ENCODE measurements around the gene CADPS. TPM values are rescaled to one million over a fixed set of nuclear protein-coding genes. Genes with fewer than 3 reads are reported as not detected.

CADPS gene
- total RNA-seq, 1 experiment from 2014 or later, result not detected

DNA sequence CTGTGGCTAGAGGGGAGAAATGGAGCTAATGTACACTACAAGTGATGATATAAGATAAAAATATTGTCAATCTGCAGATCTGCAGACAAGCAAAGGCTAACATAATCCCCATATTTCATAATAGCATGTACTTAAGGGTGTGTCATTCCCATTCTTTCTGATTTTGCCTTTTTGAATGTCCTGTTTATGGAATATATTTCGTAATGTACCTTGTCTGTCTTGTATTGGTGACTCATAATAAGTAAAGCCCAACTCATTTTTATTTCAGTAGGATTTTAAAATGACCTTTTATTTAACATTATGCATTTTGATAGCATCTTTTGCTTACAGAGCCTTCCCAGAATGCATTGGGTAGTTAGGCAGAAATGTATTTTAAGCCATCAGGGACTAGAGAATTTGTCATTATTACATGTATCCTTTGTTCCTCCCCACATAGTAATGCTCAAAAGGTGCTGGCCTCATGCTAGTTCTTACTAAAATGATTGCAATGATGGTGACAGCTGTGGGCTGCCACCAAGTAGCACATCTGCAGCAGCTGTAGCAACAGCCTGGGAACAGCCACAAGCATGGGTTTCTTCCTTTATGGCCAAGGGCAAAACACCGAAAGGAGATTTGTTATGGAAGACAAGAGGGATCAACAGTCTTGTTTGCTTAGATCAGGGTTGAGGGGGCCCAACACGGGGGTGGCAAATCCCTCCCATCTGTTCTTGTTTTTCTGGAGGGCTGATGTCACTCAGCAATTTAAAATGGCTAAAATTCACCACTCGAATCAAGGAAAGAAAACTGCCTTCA is 188.5 kb downstream of the CADPS start:
- BruUV-seq (replicated peaks), result no TSS peak
- no peaks in the 10 kb centered on the region for H3K27me3 ChIP-seq (replicated peaks; ENCODE audit: insufficient read depth, low read depth, low read length, poor library complexity)
- DNase-seq (ENCODE audit: low spot score), result no peak
- no peaks in the 10 kb centered on the region for H3K36me3 ChIP-seq (ENCODE audit: insufficient read depth, low read length, poor library complexity, severe bottlenecking)
- H3K27ac ChIP-seq (ENCODE audit: low read depth, low read length, poor library complexity, severe bottlenecking), result no peak overlapping the region
- ChIA-PET POLR2A (ENCODE audit: low non-redundant PET) (no interaction called here), CTCF (no interaction called here)
- H3K4me1 ChIP-seq (ENCODE audit: insufficient read depth, low read length, poor library complexity, severe bottlenecking), result no peaks in the 10 kb centered on the region
- no peaks in the 10 kb centered on the region for H3K9me3 ChIP-seq (ENCODE audit: low read depth, low read length, poor library complexity, severe bottlenecking)
- TF ChIP-seq CTCF (conservative IDR thresholded peaks at IDR 0.05; ENCODE audit: low read depth, low read length) (no peak), EZH2 (IDR thresholded peaks at IDR 0.05; ENCODE audit: borderline replicate concordance, low read depth, low read length, poor library complexity, severe bottlenecking) (no peak)
- H3K4me3 ChIP-seq (ENCODE audit: low read depth, low read length, poor library complexity, severe bottlenecking), result no peak overlapping the region
- intact Hi-C loops (cut with micrococcal nuclease; ENCODE audit: unreplicated experiment), result no loop called here

DNA sequence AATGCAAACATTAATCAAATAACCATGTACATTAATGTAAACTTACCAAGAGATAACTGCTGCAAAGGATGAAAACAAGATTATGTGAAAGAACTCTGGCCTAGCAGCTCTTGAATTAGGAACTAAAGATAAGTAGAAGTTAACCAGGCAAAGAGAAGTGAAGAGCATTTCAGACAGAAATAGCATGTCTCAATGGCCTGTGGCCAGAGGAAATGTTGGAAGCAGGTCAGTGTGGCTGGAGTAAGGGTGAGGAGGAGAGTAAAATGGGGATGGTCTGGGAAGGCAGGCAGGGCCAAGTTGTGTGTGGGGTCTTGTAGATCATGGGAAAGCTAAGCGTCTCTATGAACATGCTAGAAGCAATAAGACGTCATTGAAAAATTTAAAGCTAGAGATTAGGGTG is 192.4 kb downstream of the CADPS start:
- no peaks in the 10 kb centered on the region for H3K4me1 ChIP-seq (ENCODE audit: insufficient read depth, low read length, poor library complexity, severe bottlenecking)
- no TSS peak for BruUV-seq (replicated peaks)
- no peaks in the 10 kb centered on the region for H3K36me3 ChIP-seq (ENCODE audit: insufficient read depth, low read length, poor library complexity, severe bottlenecking)
- H3K9me3 ChIP-seq (ENCODE audit: low read depth, low read length, poor library complexity, severe bottlenecking), result no peaks in the 10 kb centered on the region
- TF ChIP-seq EZH2 (IDR thresholded peaks at IDR 0.05; ENCODE audit: borderline replicate concordance, low read depth, low read length, poor library complexity, severe bottlenecking) (no peak), CTCF (conservative IDR thresholded peaks at IDR 0.05; ENCODE audit: low read depth, low read length) (no peak)
- no peak overlapping the region for H3K4me3 ChIP-seq (ENCODE audit: low read depth, low read length, poor library complexity, severe bottlenecking)
- CTCF ChIA-PET, result no interaction called here
- POLR2A ChIA-PET (ENCODE audit: low non-redundant PET), result no interaction called here
- intact Hi-C loops (cut with micrococcal nuclease; ENCODE audit: unreplicated experiment), result no loop called here
- DNase-seq (ENCODE audit: low spot score), result no peak
- H3K27ac ChIP-seq (ENCODE audit: low read depth, low read length, poor library complexity, severe bottlenecking), result no peak overlapping the region
- no peaks in the 10 kb centered on the region for H3K27me3 ChIP-seq (replicated peaks; ENCODE audit: insufficient read depth, low read depth, low read length, poor library complexity)

DNA sequence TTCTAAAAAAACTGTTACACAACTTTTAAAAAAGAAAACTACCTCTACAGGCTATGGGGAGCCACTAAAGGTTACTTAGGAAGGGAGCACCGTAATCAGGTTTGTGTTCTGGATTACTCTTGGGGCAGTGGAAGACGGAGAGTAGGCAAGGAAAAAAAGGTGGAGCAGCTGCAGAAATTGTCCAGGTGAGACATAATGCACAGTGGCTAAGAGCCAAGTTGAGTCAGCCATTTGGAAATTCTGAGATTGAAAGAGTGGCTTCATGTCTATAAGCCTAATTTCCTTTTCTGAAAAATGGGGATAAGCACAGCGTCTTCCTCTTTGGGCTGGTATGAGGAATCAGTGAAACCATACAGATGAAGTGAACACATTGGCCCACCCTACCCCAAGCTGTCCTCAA is 195.2 kb downstream of the CADPS start:
- intact Hi-C loops (cut with micrococcal nuclease; ENCODE audit: unreplicated experiment), result no loop called here
- no TSS peak for BruUV-seq (replicated peaks)
- DNase-seq (ENCODE audit: low spot score), result no peak
- ChIA-PET CTCF (no interaction called here), POLR2A (ENCODE audit: low non-redundant PET) (no interaction called here)
- TF ChIP-seq EZH2 (IDR thresholded peaks at IDR 0.05; ENCODE audit: borderline replicate concordance, low read depth, low read length, poor library complexity, severe bottlenecking) (no peak), CTCF (conservative IDR thresholded peaks at IDR 0.05; ENCODE audit: low read depth, low read length) (no peak)
- no peak overlapping the region for H3K4me3 ChIP-seq (ENCODE audit: low read depth, low read length, poor library complexity, severe bottlenecking)
- H3K9me3 ChIP-seq (ENCODE audit: low read depth, low read length, poor library complexity, severe bottlenecking), result no peaks in the 10 kb centered on the region
- no peaks in the 10 kb centered on the region for H3K4me1 ChIP-seq (ENCODE audit: insufficient read depth, low read length, poor library complexity, severe bottlenecking)
- peaks cover 7% of the 10 kb centered on the region for H3K27me3 ChIP-seq (replicated peaks; ENCODE audit: insufficient read depth, low read depth, low read length, poor library complexity)
- no peaks in the 10 kb centered on the region for H3K36me3 ChIP-seq (ENCODE audit: insufficient read depth, low read length, poor library complexity, severe bottlenecking)
- H3K27ac ChIP-seq (ENCODE audit: low read depth, low read length, poor library complexity, severe bottlenecking), result no peak overlapping the region

Data from A673 (cell line).